Heart left ventricle (tissue), 16 donors: Measurements from ENCODE around the gene BRF1. TPM values are rescaled to one million over a fixed set of nuclear protein-coding genes. Genes with fewer than 3 reads are reported as not detected.
A peak's percentile ranks its signal among the peaks of the same experiment; 100 is the strongest.

ENCODE experiments used
- ATAC-seq, 4 donors: fragments of 200-7000 bp; cut with Tn5 transposase; one replicate each; pipeline ENCODE4 v1.9.1; 2020 to 2022; ENCODE audit warnings: moderate library complexity in 4 of 4, mild to moderate bottlenecking in 3 of 4, moderate number of reproducible peaks in 1 of 4
- DNase-seq, 5 donors: peaks; one replicate each; pipeline ENCODE4 v3.0.0-alpha.2; 2020
- H3K27ac ChIP-seq, 12 donors: fragments of 200-600 bp; sonication (generic) in 4 of 12; one replicate each; pipeline versions ENCODE4 v1.5.0 to v1.8.0; 2016 to 2022; ENCODE audit warnings: mild to moderate bottlenecking in 2 of 12
- H3K27me3 ChIP-seq, 9 donors: fragments of 200-600 bp; sonication (generic) in 2 of 9; one replicate each; pipeline versions ENCODE4 v1.5.1 to v1.8.0; 2016 to 2022; ENCODE audit warnings: mild to moderate bottlenecking in 3 of 9
- H3K36me3 ChIP-seq, 9 donors: fragments of 200-600 bp; sonication (generic) in 2 of 9; one replicate each; pipeline versions ENCODE4 v1.5.0 to v1.8.0; 2018 to 2022; ENCODE audit warnings: mild to moderate bottlenecking in 2 of 9
- H3K4me1 ChIP-seq, 12 donors: fragments of 200-600 bp; sonication (generic) in 4 of 12; one replicate each; pipeline versions ENCODE4 v1.5.0 to v1.8.0; 2016 to 2022; ENCODE audit warnings: mild to moderate bottlenecking in 3 of 12
- H3K4me3 ChIP-seq, 12 donors: fragments of 200-600 bp; sonication (generic) in 4 of 12; one replicate each; pipeline versions ENCODE4 v1.5.0 to v1.8.0; 2017 to 2022; ENCODE audit warnings: mild to moderate bottlenecking in 9 of 12, moderate library complexity in 4 of 12
- H3K9me3 ChIP-seq, 12 donors: fragments of 200-600 bp; sonication (generic) in 4 of 12; one replicate each; pipeline versions ENCODE4 v1.5.0 to v1.8.0; 2016 to 2022; ENCODE audit warnings: mild to moderate bottlenecking in 1 of 12
- CTCF ChIP-seq, 12 donors: fragments of 200-600 bp; sonication (generic) in 4 of 12; IDR thresholded peaks; one replicate each; pipeline versions ENCODE4 v1.5.0 to v1.8.0; 2018 to 2022; ENCODE audit warnings: antibody characterized with exemption in 12 of 12, mild to moderate bottlenecking in 5 of 12
- POLR2A ChIP-seq, 2 donors: fragments of 450-650 bp; IDR thresholded peaks; one replicate each; pipeline ENCODE4 v1.6.1; 2017; ENCODE audit warnings: antibody characterized with exemption in 2 of 2, mild to moderate bottlenecking in 2 of 2, moderate library complexity in 2 of 2
- WGBS, 4 donors: extraction: QIAGEN DNeasy Blood & Tissue Kit in 2 of 4; methylation state at CpG; one replicate each; pipeline versions ENCODE4 v1.1.5 to v1.1.7; 2013 to 2018; 5-methylcytosine and 5-hydroxymethylcytosine counted together
- intact Hi-C, 10 donors: fragments of 100-400 bp; cut with DNase I; formaldehyde crosslinking; loops; one replicate each; pipeline versions ENCODE4 v1.11.1 to v1.14.2; 2022
- polyA plus RNA-seq, 2 donors: library from polyadenylated mRNA; stranded (reverse); fragments of 200-250 nt; gene quantifications; one replicate each; pipeline ENCODE4 v1.2.3, GENCODE V29; 2013
- total RNA-seq, 9 donors: library from RNA; depleted of rRNA in 2 of 9; stranded (reverse); fragments of >200 nt in 2 of 9; fragmentation: NEBNext Ultra II Directional in 3 of 9; extraction: Animal tissue kit (Norgen Biotek cat#: 25700) in 3 of 9; gene quantifications; one replicate each; pipeline versions ENCODE4 v1.1.0 to v1.2.4, GENCODE V29; 2016 to 2023
- donor health status: ischemic (EF 13 %, LVEDD 7.1; RV severe dilation, severe dysfunction).
- donor health status: healthy with polysubstance abuse.
- donor health status: DM: no; HTN: yes; CAD: no.
- donor health status: DM: no; HTN: no; CAD: no.
- donor health status: ischemic (EF 25% LVEDD 6.9; RV normal size, moderate dysfunction).
- donor health status: ischemic (EF 25% LVEDD 5.7; RV mildly dilated, moderate dysfunction).
- donor health status: healthy.
- donor health status: DM: yes; HTN: yes; CAD: no.
- donor health status: ischemic (EF 35%, LVEDD 5.7; RV mildly dilated, moderate dysfunction).
- donor health status: nonischemic (EF 11% LVEDD 7.7; RV severe dilation, severe dysfunction).
- donor health status: DM: yes; HTN: yes; CAD: no.
- donor health status: PGD.
- donor health status: ischemic (EF 29% LVEDD 5.4; RV normal size, mild dysfunction).
- donor health status: nonischemic (EF 23%, LVEDD 6.1; RV moderate dilation, normal function).

The BRF1 gene
- total and polyA plus RNA-seq, 11 donors, result 13.3 to 25.3 (median 18.7) TPM

GRCh38 chr14:105343194-105343593 lies 42.4 kb upstream of the BRF1 start:
- no peak for TF ChIP-seq CTCF (IDR thresholded peaks at IDR 0.05)
- no peak for TF ChIP-seq POLR2A (IDR thresholded peaks at IDR 0.05)
- 61 to 73% (median 70%) methylated on average over 7 of the region's 7 CpGs for WGBS, 4 donors
- Histone ChIP-seq H3K27me3 (no peaks in the 10 kb centered on the region), H3K4me1 (peaks cover 5 to 64% (median 28%) of the 10 kb centered on the region in 12 donors), H3K4me3 (no peak overlapping the region), H3K27ac (peak overlapping the region in 4 of 12 donors; percentile 27 to 53 (median 42)), H3K36me3 (no peaks in the 10 kb centered on the region), H3K9me3 (peaks cover 0 to 14% (median 0%) of the 10 kb centered on the region in 12 donors)
- ATAC-seq (no peak), DNase-seq (no peak)
- intact Hi-C loops, result loop anchor here in 1 of 10 donors (10.0 kb wide), 1 partner anchor 78 kb away; no protein-coding TSS in a partner anchor

GRCh38 chr14:105340821-105341733 lies 40.3 kb upstream of the BRF1 start:
- WGBS, 4 donors, result 37 to 51% (median 45%) methylated on average over 17 to 20 of the region's 20 CpGs
- peak overlapping the region in 11 of 12 donors; percentile 35 to 80 (median 54) for H3K27ac ChIP-seq
- ATAC-seq (peak; percentile 5 to 21 (median 16)), DNase-seq (no peak)
- no peaks in the 10 kb centered on the region for H3K36me3 ChIP-seq
- intact Hi-C loops, result loop anchor here in 1 of 10 donors (10.0 kb wide), 1 partner anchor 76 kb away; no protein-coding TSS in a partner anchor
- H3K27me3 ChIP-seq, result no peaks in the 10 kb centered on the region
- peaks cover 0 to 14% (median 0%) of the 10 kb centered on the region in 12 donors for H3K9me3 ChIP-seq
- TF ChIP-seq POLR2A (IDR thresholded peaks at IDR 0.05) (no peak), CTCF (IDR thresholded peaks at IDR 0.05) (no peak)
- H3K4me1 ChIP-seq, result peaks cover 5 to 78% (median 42%) of the 10 kb centered on the region in 12 donors
- no peak overlapping the region for H3K4me3 ChIP-seq

GRCh38 chr14:105337966-105338741 lies 37.4 kb upstream of the BRF1 start:
- intact Hi-C loops, result no loop called here
- H3K27ac ChIP-seq, result peak overlapping the region in 11 of 12 donors; percentile 23 to 85 (median 66)
- WGBS, 4 donors, result 38 to 41% (median 39%) methylated on average over 9 to 18 of the region's 18 CpGs
- TF ChIP-seq POLR2A (IDR thresholded peaks at IDR 0.05), result no peak
- TF ChIP-seq CTCF (IDR thresholded peaks at IDR 0.05), result no peak
- peaks cover 0 to 2% (median 0%) of the 10 kb centered on the region in 9 donors for H3K36me3 ChIP-seq
- no peaks in the 10 kb centered on the region for H3K9me3 ChIP-seq
- no peaks in the 10 kb centered on the region for H3K27me3 ChIP-seq
- peak; percentile 63 to 84 (median 70) for ATAC-seq
- peaks cover 5 to 94% (median 58%) of the 10 kb centered on the region in 12 donors for H3K4me1 ChIP-seq
- peak overlapping the region in 1 of 12 donors; percentile 3 for H3K4me3 ChIP-seq
- DNase-seq, result peak in 4 of 5 donors; percentile 65 to 84 (median 72)
